C4-2B (cell line): Measurements from ENCODE around the gene ALKBH1.

Experiments
- CTCF ChIP-seq: fragments of 450-650 bp; conservative IDR thresholded peaks from 2 replicates; pipeline ENCODE4 v1.5.1; 2017; ENCODE audit warnings: mild to moderate bottlenecking
- ZFX ChIP-seq: fragments of 450-650 bp; IDR thresholded peaks from 2 replicates; pipeline ENCODE4 v1.6.1; 2017

GRCh38 chr14:77707355-77707723 is 484 bp downstream of the ALKBH1 start:
- TF ChIP-seq CTCF (peak; percentile 77), ZFX (no peak)
